K562 (cell line): ENCODE measurements around the gene FANK1. TPM values are rescaled to one million over a fixed set of nuclear protein-coding genes. Genes with fewer than 3 reads are reported as not detected.

Experiments used
- ATAC-seq: fragments of 200-7000 bp; cut with Tn5 transposase; 3 replicates; pipeline ENCODE4 v1.9.1; 2020; ENCODE audit warnings: moderate library complexity
- BruUV-seq: library from RNA; stranded (reverse); fragments of 400-500 nt; replicated peaks from 2 replicates; lab custom pipeline; 2021; lab: Mats Ljungman, UMichigan
- CTCF ChIA-PET: fragments of 300-600 bp; formaldehyde crosslinking; extraction: SDS; loops from one replicate; lab custom pipeline; 2021; ENCODE audit warnings: low intra/inter-chr PET ratio; lab: Yijun Ruan, JAX
- POLR2A ChIA-PET: fragments of 300-600, 350-650 bp; sonication (Branson Sonifier 250); formaldehyde crosslinking; extraction: SDS; loops from one replicate; lab custom pipeline; 2021; ENCODE audit warnings: antibody characterized with exemption, inconsistent platforms; lab: Yijun Ruan, JAX
- DNase-seq, 4 experiments: peaks; one replicate each; pipeline versions ENCODE4 v3.0.0 to v3.0.0-alpha.2; 2011 to 2018; ENCODE audit warnings: low spot score in 3 of 4, mixed read lengths in 3 of 4; ENCODE audit errors: extremely low read depth in 1 of 4
- FAIRE-seq: peaks from 2 replicates; lab custom pipeline; 2011; peaks lifted over from hg19 to GRCh38; lab: Jason Lieb, UNC
- H2AFZ ChIP-seq: 2 replicates; pipeline ENCODE4 v1.6.0; 2011; ENCODE audit warnings: low read depth, low read length, control low read depth, inconsistent platforms
- H3K27ac ChIP-seq: fragments of 200-600 bp; 3 replicates; pipeline ENCODE4 v1.8.0; 2011; ENCODE audit warnings: low read depth, mild to moderate bottlenecking, control low read depth, inconsistent platforms, low read length, moderate library complexity, mixed read lengths; ENCODE audit errors: extremely low read depth
- H3K27me3 ChIP-seq, 2 experiments: fragments of 300-600 bp in 1 of 2; 2 replicates in 1 of 2; 3 replicates in 1 of 2; pipeline versions ENCODE4 v1.6.0 to v1.8.0; 2011; ENCODE audit warnings: inconsistent platforms in 2 of 2, low read length in 2 of 2, mild to moderate bottlenecking in 1 of 2, mixed read lengths in 1 of 2, moderate library complexity in 1 of 2; ENCODE audit not compliant: control insufficient read depth in 2 of 2, insufficient read depth in 2 of 2
- H3K36me3 ChIP-seq: fragments of 300-600 bp; 3 replicates; pipeline ENCODE4 v1.8.0; 2011; ENCODE audit warnings: mild to moderate bottlenecking, low read length, inconsistent platforms; ENCODE audit not compliant: control insufficient read depth, insufficient read depth
- H3K4me1 ChIP-seq, 2 experiments: fragments of 200-600 bp in 1 of 2; replicated peaks in 1 of 2; 2 replicates in 1 of 2; 3 replicates in 1 of 2; pipeline versions ENCODE4 v1.5.1 to v1.8.0; 2011; ENCODE audit warnings: inconsistent platforms in 2 of 2, low read length in 2 of 2, mild to moderate bottlenecking in 1 of 2, mixed read lengths in 1 of 2, moderate library complexity in 1 of 2; ENCODE audit not compliant: control insufficient read depth in 2 of 2, insufficient read depth in 2 of 2
- H3K4me2 ChIP-seq: 2 replicates; pipeline ENCODE4 v1.6.1; 2011; ENCODE audit warnings: low read length, control low read depth, inconsistent platforms, mixed read lengths; ENCODE audit not compliant: insufficient read depth
- H3K4me3 ChIP-seq: fragments of 200-600 bp; sonication (generic), shearing (Covaris generic); 2 replicates; pipeline ENCODE4 v1.5.1; 2016; ENCODE audit warnings: control low read depth, inconsistent platforms
- H3K79me2 ChIP-seq: fragments of 200-600 bp; 3 replicates; pipeline ENCODE4 v1.8.0; 2011; ENCODE audit warnings: low read length, inconsistent platforms; ENCODE audit not compliant: control insufficient read depth, insufficient read depth
- H3K9ac ChIP-seq, 2 experiments: 2 replicates each; pipeline versions ENCODE4 v1.6.0 to v1.6.1; 2011; ENCODE audit warnings: low read depth in 2 of 2, low read length in 2 of 2, control low read depth in 1 of 2, inconsistent platforms in 1 of 2, mild to moderate bottlenecking in 1 of 2, mixed read lengths in 1 of 2; ENCODE audit not compliant: insufficient read depth in 1 of 2
- H3K9me1 ChIP-seq: one replicate; pipeline ENCODE4 v1.6.0; 2011; ENCODE audit warnings: inconsistent platforms, mild to moderate bottlenecking, low read length, moderate library complexity; ENCODE audit not compliant: control insufficient read depth, insufficient read depth
- H3K9me3 ChIP-seq: replicated peaks from 2 replicates; pipeline ENCODE4 v1.5.1; 2011; ENCODE audit warnings: low read depth, low read length, inconsistent platforms; ENCODE audit not compliant: control insufficient read depth, insufficient read depth
- H4K20me1 ChIP-seq: replicated peaks from 2 replicates; pipeline ENCODE4 v1.6.1; 2011; ENCODE audit warnings: low read length, inconsistent platforms, mixed read lengths; ENCODE audit not compliant: control insufficient read depth, insufficient read depth
- HNRNPUL1 ChIP-seq: fragments of 200-400 bp; formaldehyde crosslinking; IDR thresholded peaks from 2 replicates; pipeline ENCODE4 v1.6.1; 2017; ENCODE audit warnings: low read length
- ID3 ChIP-seq, 2 experiments: fragments of 250-450 bp in 1 of 2; fragments of 450-650 bp in 1 of 2; sonication (Bioruptor Pico) in 1 of 2; IDR thresholded peaks; 2 replicates each; pipeline versions ENCODE4 v1.6.1 to v1.8.0; 2016 to 2021; ENCODE audit warnings: mild to moderate bottlenecking in 2 of 2, moderate library complexity in 2 of 2, missing compliant biosample characterization in 1 of 2, missing genetic modification characterization in 1 of 2
- NELFE ChIP-seq: IDR thresholded peaks from 2 replicates; pipeline ENCODE4 v1.6.1; 2011; ENCODE audit warnings: mild to moderate bottlenecking; ENCODE audit not compliant: insufficient read depth, insufficient read length
- NONO ChIP-seq, 2 experiments: fragments of 200-400 bp in 1 of 2; fragments of 450-650 bp in 1 of 2; formaldehyde crosslinking in 1 of 2; IDR thresholded peaks; 2 replicates each; pipeline ENCODE4 v1.6.1; 2017; ENCODE audit warnings: low read depth in 2 of 2, mild to moderate bottlenecking in 2 of 2, moderate library complexity in 2 of 2, low read length in 1 of 2
- NR4A1 ChIP-seq, 2 experiments: fragments of 250-450 bp in 1 of 2; fragments of 450-650 bp in 1 of 2; sonication (Bioruptor Pico) in 1 of 2; IDR thresholded peaks; 2 replicates each; pipeline versions ENCODE4 v1.4.0 to v1.6.1; 2016 to 2020; ENCODE audit warnings: mild to moderate bottlenecking in 2 of 2, missing compliant biosample characterization in 1 of 2, missing genetic modification characterization in 1 of 2, moderate library complexity in 1 of 2
- SFPQ ChIP-seq: fragments of 200-400 bp; formaldehyde crosslinking; IDR thresholded peaks from 2 replicates; pipeline ENCODE4 v1.6.1; 2017; ENCODE audit warnings: mild to moderate bottlenecking, low read depth, low read length, moderate library complexity
- SRF ChIP-seq, 2 experiments: fragments of 250-450, 450-650 bp in 1 of 2; sonication (Bioruptor Pico) in 1 of 2; sonication (generic) in 1 of 2; formaldehyde crosslinking; IDR thresholded peaks; 2 replicates each; pipeline versions ENCODE4 v1.5.0 to v1.5.1; 2020 to 2022; ENCODE audit warnings: mild to moderate bottlenecking in 1 of 2, missing genetic modification reagents in 1 of 2
- TEAD1 ChIP-seq, 2 experiments: fragments of 450-650 bp in 1 of 2; sonication (generic) in 1 of 2; formaldehyde crosslinking; IDR thresholded peaks; 2 replicates each; pipeline versions ENCODE4 v1.4.0 to v1.8.0; 2020 to 2022; ENCODE audit warnings: mild to moderate bottlenecking in 2 of 2, missing genetic modification reagents in 1 of 2
- TFE3 ChIP-seq: fragments of 450-650 bp; formaldehyde crosslinking; IDR thresholded peaks from 2 replicates; pipeline ENCODE4 v1.4.0; 2020; ENCODE audit warnings: mild to moderate bottlenecking, mixed read lengths
- ZBTB5 ChIP-seq: fragments of 450-650 bp; IDR thresholded peaks from 2 replicates; pipeline ENCODE4 v1.6.1; 2017; ENCODE audit warnings: antibody characterized with exemption
- ZFP91 ChIP-seq: sonication (generic); formaldehyde crosslinking; IDR thresholded peaks from 2 replicates; pipeline ENCODE4 v1.8.0; 2022; ENCODE audit warnings: mild to moderate bottlenecking, missing genetic modification reagents
- ZNF347 ChIP-seq: fragments of 450-650 bp; formaldehyde crosslinking; IDR thresholded peaks from 2 replicates; pipeline ENCODE4 v1.4.0; 2020; ENCODE audit warnings: low read depth, mild to moderate bottlenecking, moderate library complexity
- WGBS: fragments of 100-300 bp; shearing (Covaris generic); methylation state at CpG from one replicate; pipeline ENCODE4 v1.1.6; 2016; ENCODE audit warnings: low coverage, mixed read lengths; ENCODE audit not compliant: insufficient coverage; ENCODE audit errors: missing lambda C conversion rate; 5-methylcytosine and 5-hydroxymethylcytosine counted together
- in situ Hi-C: fragments of 300-500 bp; cut with MboI; formaldehyde crosslinking; loops from 4 replicates; pipeline ENCODE4 v1.15.0; 2018; ENCODE audit warnings: inconsistent platforms, mixed read lengths
- intact Hi-C: fragments of 100-400 bp; cut with micrococcal nuclease; formaldehyde crosslinking; loops from 2 replicates; pipeline ENCODE4 v1.14.2; 2022
- polyA plus RNA-seq, 8 experiments: library from polyadenylated mRNA; depleted of rRNA in 4 of 8; stranded (reverse) in 5 of 8; unstranded in 3 of 8; fragments of >200 nt; fragmentation: Nextera tagmentation in 2 of 8; fragmentation: Illumina TruSeq in 1 of 8; extraction: Ambion mirVana in 2 of 8; extraction: Trizol in 1 of 8; gene quantifications; 2 replicates each; pipeline versions ENCODE4 v1.2.1 to v1.2.3, GENCODE V29; 2011 to 2014; ENCODE audit warnings: inconsistent platforms in 1 of 8, missing spikeins in 1 of 8
- total RNA-seq, 7 experiments: library from RNA; depleted of rRNA in 6 of 7; stranded (reverse); fragments of >200 nt in 6 of 7; fragmentation: Illumina TruSeq in 2 of 7; extraction: Trizol in 2 of 7; gene quantifications; 2 replicates each; pipeline versions ENCODE4 v1.2.1 to v1.2.3, GENCODE V29; 2011 to 2021; ENCODE audit warnings: low replicate concordance in 1 of 7

FANK1 gene
- total and polyA plus RNA-seq, 9 of the 15 experiments (the other 6 are each of a cell fraction or from before 2014, with no cell fraction given): 0.11 to 2.3 (median 0.51) TPM; not detected in 1

GRCh38 chr10:125846894-125847293, 49.5 kb upstream of the FANK1 start:
- Histone ChIP-seq H3K4me2 (no peak overlapping the region), H3K36me3 (peaks cover 42% of the 10 kb centered on the region; the same call in 1 of the 3 replicates), H3K9me3 (no peaks in the 10 kb centered on the region), H3K9ac (no peak overlapping the region), H3K27me3 (no peaks in the 10 kb centered on the region), H2AFZ (no peak overlapping the region), H3K79me2 (no peaks in the 10 kb centered on the region), H4K20me1 (no peaks in the 10 kb centered on the region), H3K9me1 (no peaks in the 10 kb centered on the region), H3K27ac (no peak overlapping the region), H3K4me1 (no peaks in the 10 kb centered on the region; a peak in 1 of 5 replicates), H3K4me3 (no peak overlapping the region)
- intact Hi-C loops (no loop called here), in situ Hi-C loops (no loop called here)
- FAIRE-seq (no peak), ATAC-seq (no peak), DNase-seq (no peak)
- ChIA-PET CTCF (no interaction called here), POLR2A (interaction anchor here (1.6 kb wide), 1 partner anchor 9 kb away, joined by 6 read pairs; no protein-coding TSS in a partner anchor)
- 93% methylated on average over 3 of the region's 3 CpGs for WGBS
- no TSS peak for BruUV-seq
- TF ChIP-seq SRF (CRISPR knock-in tag; IDR thresholded peaks at IDR 0.05) (no peak), NR4A1 (CRISPR knock-in tag; IDR thresholded peaks at IDR 0.05) (no peak), NR4A1 (tag; IDR thresholded peaks at IDR 0.05) (no peak), NELFE (no peak), HNRNPUL1 (no peak), TEAD1 (CRISPR knock-in tag; IDR thresholded peaks at IDR 0.05) (no peak), ZNF347 (CRISPR knock-in tag) (no peak), SFPQ (no peak), ID3 (CRISPR knock-in tag; IDR thresholded peaks at IDR 0.05) (no peak), ID3 (tag; IDR thresholded peaks at IDR 0.05) (no peak), TFE3 (CRISPR knock-in tag) (no peak), NONO (IDR thresholded peaks at IDR 0.05; ENCODE audit: low read depth in 2 of 2, low read length in 1 of 2) (no peak), ZFP91 (no peak), ZBTB5 (no peak)
